Stimulated activated CD8-positive, alpha-beta memory T cell treated with anti-CD3 and anti-CD28 coated beads, Interleukin-4, amount 100 ng/mL, for 24 hours (primary cell): ENCODE data around the gene VPS16.
"Not testable (repeated sequence)": the region's sequence is repeated elsewhere in the genome, so short reads cannot be mapped to it uniquely, and the experiment has no call there.

Experiments
- DNase-seq: peaks from one replicate; pipeline ENCODE4 v3.0.0-alpha.2; 2020; ENCODE audit warnings: low read depth

The VPS16 gene

DNA sequence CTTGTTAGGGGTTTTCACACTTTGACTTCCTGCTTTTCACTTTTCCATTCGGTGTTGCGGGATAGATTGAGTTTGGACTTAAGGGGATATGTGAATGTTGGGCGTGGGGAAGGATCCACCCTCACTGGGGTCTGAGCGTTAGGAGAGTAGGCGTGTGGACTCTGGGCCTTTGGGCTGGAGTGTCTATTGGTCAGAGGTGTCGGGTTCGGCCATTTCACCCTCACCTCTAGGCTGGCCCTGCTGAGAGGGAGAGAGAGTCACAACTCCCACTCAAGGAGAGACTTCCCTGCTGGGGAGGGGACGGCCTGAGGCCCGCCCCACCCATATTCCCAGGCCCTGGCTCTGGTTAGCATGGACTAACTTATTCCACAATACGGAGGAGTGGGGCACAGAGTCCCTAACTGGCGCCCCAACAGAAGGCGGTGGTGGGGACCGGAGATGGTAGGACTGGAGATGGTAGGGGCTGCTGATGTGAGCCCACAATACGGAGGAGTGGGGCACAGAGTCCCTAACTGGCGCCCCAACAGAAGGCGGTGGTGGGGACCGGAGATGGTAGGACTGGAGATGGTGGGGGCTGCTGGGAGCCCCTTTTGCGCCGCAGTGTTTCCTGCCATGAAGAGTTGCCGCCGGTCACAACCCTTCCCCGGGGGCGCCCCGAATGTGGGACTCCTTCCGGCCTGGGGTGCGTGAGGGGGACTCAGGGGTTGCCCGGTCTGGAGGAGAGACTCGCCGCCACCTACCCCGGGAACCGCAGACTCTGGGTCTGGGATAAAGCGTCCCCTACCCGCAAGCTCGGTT lies 31.3 kb downstream of the VPS16 start:
- no peak for DNase-seq

DNA sequence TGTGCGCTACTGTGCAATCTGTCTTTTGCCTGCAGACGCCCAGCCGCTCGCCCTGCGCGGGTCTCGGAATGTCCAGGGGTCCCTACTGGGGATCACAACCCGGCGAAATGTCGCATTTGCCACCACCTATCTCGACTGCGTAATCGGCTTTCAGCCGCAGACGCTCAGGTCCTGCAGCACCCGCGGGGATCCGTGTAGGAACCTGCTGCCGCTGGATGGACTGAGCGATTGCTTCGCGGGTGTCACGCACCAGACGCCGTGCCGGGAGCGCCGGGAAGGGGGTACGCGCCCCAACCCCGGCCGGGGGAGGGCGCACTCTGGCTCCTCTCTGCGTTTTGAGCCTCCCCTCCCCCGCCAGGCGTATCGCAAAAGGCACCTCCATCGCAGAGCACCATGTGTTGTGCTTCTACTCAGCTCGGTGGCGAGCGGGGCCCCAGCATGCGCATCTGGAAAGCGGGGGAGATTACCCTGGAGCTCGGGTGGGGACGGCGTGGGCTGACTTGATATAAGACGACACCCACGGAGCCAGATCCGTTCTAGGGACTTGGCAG lies 32.0 kb downstream of the VPS16 start:
- DNase-seq, result peak; percentile 70

DNA sequence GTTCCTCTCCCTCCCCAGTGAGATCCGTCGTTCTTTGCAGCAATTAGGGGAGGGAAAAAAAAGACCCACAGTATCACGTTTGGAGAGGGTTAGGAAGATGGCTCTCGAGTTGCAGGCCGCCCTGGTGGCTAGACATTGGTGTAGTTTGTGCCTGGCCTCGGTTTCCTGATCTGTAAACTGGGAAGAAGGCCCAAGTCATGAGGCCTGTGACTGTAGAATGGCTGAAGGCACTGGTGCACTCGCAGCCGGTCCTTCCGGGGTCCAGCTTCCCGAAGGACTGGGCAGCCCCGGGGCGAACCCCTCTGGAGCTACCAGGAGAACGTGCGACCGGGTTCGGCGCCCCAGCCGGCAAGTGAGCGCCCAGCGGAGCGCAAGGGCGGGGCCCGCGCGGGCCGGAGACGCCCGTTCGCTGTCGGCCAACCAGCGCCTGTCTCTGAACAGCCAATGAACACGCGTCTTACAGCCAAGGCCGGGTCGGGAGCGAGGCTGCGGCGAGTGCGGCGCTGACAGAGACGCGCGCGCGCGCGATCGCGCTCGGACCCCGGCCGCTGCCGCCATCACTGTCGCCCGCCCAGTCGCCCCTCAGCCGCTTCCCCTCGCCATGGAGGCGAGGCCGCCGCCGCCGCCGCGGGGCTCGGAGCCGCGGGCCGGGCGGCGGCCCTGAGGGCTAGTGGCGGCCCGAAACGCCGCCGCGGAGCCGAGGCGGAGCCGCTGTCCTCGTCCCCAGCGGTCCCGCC lies 32.6 kb downstream of the VPS16 start, which contains the start of gene PTPRA:
TSS of gene PTPRA (plus strand) at position 472 of the 737 bp plus-strand sequence. CDS start 90,797 bp downstream, outside the sequence.
- DNase-seq, result peak; percentile 87

DNA sequence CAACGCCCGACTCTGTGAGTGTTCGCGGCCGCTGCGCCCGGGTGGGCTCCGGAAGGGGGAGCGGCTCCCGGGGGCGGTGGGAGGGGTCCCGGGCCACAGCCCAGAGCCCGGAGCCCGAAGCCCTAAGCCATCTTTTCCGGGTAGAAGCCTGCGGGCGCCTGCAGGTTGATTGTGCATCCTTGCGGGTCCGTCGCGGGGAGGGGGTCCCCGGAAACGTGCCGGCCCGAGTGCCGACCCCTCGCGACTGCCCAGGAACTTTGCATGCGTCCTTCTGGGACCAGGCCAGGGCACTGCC lies 33.1 kb downstream of the VPS16 start:
- DNase-seq, result peak; percentile 66

DNA sequence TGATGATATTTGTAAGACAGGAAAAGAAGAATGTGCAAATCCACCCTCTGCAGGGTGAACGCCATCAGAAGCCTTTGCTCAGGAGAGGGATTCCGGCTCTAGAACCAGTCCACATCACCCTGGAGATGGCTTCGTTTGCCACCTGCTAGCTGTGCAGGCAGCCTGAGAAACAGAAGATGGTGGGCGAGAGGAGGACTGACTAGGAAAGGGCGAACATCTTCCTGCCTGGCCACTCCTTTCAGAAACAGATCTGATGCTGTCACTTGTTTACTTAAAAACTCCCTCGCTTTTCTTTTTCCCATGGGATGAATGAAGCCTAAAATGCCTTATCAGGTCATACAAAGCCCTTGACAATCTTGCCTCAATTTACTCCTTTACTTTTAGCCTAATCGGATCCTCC lies 33.9 kb downstream of the VPS16 start:
- no peak for DNase-seq

DNA sequence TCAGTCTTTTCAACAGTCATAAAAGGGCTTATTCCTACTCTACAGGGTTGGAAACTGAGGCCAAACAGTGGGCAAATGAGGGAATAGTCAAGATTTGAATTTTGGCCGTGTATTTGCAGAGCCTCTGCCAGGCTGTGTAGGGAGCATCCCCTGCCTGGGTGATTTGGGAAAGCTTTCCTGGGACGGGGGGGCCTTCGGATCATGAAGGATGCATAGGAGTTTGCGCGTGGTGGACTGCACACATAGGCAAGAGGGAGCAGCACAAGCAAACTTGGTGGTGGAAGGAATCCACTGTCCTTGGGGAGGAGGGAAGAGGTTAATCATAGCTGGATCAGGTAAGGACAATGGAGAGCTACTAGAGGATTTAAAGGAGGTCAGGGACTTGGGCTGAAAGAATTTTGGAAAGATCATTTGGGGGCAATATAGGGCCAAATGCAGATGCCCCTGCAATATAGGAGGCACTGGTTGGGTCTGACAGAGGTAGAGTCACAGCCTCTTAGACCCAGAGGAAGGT lies 35.2 kb downstream of the VPS16 start:
- DNase-seq, result no peak

DNA sequence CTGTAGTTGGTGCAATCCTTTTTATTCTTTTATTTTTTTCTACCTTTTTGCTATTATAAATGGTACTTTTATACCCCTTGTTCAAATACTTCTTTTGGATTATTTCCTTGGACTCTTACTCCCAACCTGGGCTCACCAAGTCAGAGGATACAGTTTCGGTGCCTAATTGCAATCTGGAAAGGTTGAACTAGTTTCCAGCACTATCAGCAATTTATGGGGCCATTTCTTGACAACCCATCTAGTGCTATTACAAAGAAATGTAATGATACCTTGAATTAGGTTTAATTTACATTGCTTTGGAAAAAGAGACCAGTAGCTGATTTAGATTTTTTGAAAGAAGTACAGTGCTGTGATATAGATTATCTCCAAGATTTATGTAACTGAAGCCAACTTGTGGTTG lies 38.0 kb downstream of the VPS16 start:
- no peak for DNase-seq

DNA sequence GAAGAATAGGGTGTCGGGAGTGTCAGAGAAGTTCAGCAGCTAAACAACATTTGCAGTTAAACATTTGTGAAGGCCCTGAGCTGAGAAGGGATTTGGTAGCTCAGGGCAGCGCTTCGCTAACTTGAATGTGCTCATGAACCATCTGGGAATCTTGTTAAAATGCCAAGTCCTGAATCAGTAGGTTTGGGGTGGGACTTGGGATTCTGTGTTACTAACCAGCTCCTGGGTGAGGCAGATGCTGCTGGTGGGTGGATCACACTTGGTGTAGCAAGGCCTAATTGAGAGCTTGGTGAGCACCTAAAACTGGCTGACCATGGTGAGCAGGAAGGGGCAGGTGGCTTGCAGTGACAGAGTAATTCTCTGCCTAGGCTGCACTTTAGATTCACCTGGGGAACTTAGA lies 38.6 kb downstream of the VPS16 start:
- DNase-seq, result no peak

DNA sequence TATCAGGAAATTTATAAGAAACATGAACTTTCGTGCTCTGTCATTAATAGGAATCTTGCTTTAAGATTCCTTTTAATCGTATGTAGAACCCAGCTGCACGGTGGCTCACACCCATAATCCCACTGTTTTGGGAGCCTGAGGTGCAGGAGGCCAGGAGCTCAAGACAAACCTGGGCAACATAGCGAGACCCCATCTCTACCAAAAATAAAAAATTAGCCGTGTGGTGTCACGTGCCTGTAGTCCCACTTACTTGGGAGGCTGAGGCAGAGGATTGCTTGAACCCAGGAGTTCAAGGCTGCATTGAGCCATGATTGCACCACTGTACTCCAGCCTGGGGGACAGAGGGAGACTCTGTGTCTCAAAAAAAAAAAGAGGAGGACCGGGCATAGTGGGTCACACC lies 40.1 kb downstream of the VPS16 start:
- no peak for DNase-seq

DNA sequence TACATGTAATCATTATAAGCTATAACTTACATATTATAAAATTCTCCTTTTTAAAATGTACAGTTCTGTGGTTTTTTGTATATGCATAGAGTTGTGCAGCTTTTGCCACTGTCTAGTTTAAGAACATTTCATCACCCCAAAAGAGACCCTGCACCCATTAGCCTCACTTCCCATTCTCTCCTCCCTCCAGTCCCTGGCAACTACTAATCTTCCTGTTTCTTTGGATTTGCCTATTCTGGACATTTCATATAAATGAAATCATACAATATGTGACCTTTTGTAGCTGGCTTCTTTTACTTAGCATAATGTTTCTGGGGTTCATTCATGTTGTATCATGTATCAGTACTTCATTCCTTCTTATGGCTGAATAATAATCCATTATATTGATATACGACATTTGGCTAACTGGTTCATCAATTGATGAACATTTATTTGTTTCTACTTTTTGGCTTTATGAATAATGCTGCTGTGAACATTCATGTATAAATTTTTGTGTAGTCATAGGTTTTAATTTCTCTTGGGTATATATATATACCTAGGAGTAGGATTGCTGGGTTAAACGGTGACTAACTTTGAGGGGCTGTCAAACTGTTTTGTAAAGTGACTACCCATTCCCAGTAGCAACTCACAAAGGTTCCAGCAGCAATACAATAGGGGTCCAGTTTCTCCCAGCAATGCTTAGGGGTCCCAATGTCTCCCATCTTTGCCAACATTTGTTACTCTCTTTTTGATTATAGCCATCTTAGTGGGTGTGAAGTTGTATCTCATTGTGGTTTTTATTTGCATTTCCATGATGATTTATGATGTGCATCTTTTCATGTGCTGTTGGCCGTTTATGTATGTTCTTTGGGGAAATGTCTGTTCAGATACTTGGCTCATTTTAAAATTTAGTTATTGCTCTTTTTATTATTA lies 43.4 kb downstream of the VPS16 start:
- DNase-seq, result no peak

DNA sequence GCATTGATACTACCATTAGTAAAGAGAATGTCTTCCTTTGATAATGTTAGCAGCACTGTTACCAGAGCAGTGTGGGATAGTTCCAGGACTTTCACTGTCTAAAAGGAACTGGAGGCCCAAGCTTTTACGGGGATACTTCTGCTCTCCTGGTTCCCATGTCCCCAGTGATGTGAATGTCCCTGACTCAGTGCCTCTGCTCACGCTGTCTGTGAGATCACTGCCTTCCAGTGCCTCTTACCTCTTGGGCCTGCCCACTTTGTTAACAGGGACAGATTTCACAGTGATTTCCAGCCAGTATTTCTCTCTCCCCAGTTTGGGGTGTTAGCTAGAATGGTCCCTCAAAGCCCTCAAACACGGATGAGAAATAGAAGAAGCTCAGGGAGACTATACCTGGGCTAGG lies 47.2 kb downstream of the VPS16 start:
- DNase-seq, result no peak

DNA sequence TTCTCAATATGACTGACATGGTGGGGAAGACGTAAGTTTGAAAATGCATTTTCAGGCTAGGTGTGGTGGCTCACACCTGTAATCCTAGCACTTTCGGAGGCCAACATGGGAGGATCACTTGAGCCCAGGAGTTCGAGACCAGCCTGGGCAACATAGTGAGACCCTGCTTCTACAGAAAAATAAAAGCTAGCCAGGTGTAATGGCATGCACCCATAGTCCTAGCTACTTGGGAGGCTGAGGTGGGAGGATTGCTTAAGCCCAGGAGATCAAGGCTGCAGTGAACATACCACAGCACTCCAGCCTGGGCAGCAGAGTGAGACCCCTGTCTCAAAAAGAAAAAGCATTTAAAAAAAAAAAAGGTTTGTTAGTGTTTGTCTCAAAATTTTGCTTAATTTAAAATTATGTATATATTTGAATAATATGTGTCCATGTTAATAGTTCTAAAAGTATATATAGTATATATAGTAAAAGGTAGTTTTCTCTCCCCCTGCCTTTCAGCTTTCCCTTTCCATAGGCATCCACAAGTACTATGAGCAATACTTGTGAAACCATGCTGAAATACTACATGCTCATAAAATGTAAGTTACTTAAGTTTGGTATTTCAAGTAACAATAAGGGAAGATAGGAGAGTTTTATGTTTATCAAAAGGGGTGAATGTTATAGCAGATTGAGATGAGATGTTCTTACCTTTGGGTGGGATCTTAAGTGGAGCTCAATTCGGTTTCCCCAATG lies 47.8 kb downstream of the VPS16 start:
- no peak for DNase-seq

DNA sequence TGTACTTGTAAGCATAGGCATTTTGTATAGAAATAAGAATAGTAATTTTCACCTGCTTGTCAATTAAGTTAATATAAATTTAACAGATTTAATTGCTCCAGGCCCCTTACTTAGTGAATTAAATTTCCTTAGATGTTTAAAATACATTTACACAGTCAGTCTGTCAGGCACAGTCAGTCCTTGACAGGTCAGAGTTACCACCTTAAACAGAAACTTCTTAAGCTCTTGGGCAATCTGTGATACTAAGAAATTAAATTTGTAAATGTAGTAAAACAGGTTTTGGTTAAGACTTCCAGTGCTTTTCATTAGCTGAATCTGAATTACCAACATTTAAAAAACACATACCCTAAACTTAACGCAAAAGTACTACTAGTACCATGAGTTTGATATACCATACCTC lies 48.7 kb downstream of the VPS16 start:
- no peak for DNase-seq

DNA sequence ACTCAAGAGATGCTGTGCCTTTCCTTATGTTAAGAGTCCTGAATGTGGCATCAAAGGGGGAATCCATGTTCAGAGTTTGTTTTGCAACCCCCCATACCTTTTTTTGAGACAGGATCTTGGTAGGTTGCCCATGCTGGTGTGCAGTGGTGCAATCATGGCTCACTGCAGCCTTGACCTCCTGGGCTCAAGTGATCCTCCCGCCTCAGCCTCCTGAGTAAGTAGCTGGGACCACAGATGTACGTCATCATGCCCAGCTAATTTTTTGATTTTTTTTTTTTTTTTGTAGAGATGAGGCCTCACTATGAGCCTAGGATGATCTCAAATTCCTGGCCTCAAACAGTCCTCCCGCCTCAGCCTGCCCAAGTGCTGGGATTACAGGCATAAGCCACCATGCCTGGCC lies 49.3 kb downstream of the VPS16 start:
- DNase-seq, result no peak

DNA sequence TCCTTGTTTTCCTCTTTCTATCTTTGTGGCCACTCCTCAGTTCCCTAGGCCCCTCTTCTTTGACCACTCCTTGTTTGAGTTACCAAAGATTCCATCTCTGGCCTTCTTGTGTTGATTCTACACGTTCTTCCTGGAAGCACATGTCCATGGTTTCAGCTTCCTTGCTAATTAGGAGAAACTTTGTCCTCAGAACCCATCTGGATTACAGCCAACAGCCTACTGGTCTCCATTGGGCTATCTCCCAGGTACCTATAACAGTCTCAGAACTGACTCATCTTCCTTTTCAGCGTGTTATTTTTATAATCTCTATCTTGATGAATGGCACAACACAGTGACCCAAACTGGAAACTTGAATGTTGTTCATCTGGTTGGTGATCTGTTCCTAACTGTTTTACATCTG lies 50.2 kb downstream of the VPS16 start:
- DNase-seq, result no peak

DNA sequence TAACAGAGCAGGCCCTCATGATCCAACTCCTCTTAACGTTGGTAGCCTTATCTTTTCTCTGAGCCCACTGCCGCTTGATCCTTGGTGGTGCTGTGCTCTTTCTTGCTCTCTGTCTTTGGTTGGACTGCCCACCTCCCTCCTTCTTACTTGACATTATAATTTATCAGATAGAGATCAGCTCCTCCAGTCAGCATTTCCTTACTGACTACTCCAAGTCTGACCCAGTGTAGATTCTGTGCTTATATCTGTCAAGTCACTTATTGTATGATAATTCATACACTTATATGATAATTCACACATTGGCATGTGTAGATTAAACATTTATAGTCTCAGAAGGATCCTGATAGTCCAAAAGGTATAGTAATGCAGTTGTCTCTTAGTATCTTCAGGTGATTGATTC lies 50.8 kb downstream of the VPS16 start:
- no peak for DNase-seq

DNA sequence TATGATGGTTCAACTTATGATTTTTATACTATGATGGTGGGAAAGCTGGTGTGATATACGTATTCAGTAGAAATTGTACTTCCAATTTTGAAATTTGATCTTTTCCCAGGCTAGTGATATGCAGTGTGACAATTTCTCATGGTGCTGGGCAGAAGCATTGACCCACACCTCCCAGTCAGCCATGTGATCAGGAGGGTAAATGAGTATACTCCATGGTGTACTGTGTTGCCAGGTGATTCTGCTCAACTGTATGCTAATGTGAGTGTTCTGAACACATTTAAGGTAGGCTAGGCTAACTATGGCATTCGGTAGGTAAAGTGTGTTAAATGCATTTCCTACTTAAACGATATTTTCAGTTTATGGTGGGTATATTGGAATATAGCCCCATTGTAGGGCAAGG lies 51.8 kb downstream of the VPS16 start:
- DNase-seq, result no peak

DNA sequence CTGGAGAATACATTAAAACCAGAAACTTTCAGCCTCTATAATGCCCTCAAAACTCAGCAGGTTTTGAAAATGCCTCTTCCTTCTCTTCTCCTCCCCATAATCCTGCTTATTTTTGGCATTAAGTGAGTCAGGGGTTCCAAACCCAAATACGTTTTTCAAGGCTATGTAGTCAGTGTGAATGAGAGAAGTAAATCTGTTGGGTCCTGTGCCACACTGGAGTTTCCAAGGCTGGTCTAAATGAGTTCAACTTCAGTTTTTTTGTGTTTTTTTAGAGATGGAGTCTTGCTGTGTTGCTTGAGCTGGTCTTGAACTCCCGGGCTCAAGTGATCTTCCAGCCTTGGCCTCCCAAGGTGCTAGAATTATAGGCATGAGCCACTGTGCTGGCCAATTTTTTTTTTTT lies 53.7 kb downstream of the VPS16 start:
- DNase-seq, result no peak

DNA sequence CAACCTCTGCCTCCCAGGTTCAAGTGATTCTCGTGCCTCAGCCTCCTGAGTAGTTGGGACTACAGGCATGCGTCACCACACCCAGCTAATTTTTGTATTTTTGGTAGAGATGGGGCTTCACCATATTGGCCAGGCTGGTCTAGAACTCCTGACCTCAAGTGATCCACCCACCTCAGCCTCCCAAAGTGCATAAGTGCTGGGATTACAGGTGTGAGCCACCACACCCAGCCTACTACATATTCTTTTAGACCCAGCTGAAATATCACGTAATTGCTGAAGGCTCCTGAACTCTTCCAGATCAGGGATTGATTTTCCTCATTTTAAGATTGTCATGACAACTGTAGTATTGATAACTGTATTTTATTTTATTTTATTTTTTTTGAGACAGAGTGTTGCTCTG lies 54.6 kb downstream of the VPS16 start:
- not testable (repeated sequence) for DNase-seq

DNA sequence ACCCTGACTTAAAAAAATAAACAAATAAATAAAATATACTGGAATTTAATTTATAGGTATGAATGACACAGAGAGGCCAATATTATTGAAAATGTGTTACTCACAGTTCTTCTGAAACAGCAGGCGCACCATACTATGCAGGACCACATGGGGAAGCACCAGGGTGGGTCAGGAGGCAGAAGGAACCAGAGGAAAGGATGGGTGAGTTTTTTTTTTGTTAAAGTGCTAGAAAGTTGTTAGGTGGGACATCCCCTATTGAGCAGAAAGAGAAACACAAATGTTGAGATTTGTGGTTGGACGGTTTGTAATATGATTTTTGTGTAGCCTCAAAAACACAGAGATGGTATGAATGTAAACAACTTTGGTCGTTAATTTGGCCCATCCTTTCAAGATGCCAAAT lies 58.7 kb downstream of the VPS16 start:
- no peak for DNase-seq

DNA sequence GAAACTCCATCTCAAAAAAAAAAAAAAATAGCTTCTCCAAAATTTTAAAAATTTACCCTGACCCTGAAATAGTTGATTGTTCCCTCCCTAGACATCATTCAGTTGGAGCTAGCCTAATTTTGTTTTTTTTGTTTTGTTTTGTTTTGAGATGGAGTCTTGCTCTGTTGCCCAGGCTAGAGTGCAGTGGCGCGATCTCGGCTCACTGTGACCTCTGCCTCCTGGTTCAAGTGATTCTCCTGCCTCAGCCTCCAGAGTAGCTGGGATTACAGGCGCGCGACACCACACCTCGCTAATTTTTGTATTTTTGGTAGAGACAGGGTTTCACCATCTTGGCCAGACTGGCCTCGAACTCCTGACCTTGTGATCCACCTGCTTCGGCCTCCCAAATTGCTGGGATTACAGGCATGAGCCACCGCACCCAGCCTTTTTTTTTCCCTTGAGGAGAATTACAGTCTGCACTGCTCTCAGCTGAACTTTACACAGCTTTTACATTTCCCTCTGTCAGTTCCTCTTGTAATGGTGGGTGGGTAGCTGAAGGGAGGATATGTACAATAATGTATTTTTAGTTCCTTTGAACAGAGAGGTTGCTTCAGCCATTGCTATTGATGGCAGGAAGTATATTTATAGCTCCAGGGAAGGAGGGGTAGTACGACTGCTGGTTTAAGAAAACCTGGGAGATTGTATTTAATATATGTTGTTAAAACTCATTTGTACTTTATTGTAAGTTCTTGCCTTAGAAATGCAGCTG lies 60.5 kb downstream of the VPS16 start:
- DNase-seq, result no peak
